HL-60 (cell line): ENCODE data around the gene CNTNAP4.

Experiments
- TF ChIP-seq, protein P1 (sequence below): IDR thresholded peaks from 2 replicates; pipeline ENCODE4 v1.6.1; 2012; ENCODE audit warnings: low read depth; ENCODE audit not compliant: insufficient replicate concordance
- TF ChIP-seq, protein P2 (sequence below): IDR thresholded peaks from one replicate; pipeline ENCODE4 v1.5.1; 2011; ENCODE audit warnings: low read length, control low read depth, inconsistent platforms; ENCODE audit not compliant: insufficient read depth

- TF ChIP-seq, protein P1, sequence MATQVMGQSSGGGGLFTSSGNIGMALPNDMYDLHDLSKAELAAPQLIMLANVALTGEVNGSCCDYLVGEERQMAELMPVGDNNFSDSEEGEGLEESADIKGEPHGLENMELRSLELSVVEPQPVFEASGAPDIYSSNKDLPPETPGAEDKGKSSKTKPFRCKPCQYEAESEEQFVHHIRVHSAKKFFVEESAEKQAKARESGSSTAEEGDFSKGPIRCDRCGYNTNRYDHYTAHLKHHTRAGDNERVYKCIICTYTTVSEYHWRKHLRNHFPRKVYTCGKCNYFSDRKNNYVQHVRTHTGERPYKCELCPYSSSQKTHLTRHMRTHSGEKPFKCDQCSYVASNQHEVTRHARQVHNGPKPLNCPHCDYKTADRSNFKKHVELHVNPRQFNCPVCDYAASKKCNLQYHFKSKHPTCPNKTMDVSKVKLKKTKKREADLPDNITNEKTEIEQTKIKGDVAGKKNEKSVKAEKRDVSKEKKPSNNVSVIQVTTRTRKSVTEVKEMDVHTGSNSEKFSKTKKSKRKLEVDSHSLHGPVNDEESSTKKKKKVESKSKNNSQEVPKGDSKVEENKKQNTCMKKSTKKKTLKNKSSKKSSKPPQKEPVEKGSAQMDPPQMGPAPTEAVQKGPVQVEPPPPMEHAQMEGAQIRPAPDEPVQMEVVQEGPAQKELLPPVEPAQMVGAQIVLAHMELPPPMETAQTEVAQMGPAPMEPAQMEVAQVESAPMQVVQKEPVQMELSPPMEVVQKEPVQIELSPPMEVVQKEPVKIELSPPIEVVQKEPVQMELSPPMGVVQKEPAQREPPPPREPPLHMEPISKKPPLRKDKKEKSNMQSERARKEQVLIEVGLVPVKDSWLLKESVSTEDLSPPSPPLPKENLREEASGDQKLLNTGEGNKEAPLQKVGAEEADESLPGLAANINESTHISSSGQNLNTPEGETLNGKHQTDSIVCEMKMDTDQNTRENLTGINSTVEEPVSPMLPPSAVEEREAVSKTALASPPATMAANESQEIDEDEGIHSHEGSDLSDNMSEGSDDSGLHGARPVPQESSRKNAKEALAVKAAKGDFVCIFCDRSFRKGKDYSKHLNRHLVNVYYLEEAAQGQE = no peak
- TF ChIP-seq, protein P2, sequence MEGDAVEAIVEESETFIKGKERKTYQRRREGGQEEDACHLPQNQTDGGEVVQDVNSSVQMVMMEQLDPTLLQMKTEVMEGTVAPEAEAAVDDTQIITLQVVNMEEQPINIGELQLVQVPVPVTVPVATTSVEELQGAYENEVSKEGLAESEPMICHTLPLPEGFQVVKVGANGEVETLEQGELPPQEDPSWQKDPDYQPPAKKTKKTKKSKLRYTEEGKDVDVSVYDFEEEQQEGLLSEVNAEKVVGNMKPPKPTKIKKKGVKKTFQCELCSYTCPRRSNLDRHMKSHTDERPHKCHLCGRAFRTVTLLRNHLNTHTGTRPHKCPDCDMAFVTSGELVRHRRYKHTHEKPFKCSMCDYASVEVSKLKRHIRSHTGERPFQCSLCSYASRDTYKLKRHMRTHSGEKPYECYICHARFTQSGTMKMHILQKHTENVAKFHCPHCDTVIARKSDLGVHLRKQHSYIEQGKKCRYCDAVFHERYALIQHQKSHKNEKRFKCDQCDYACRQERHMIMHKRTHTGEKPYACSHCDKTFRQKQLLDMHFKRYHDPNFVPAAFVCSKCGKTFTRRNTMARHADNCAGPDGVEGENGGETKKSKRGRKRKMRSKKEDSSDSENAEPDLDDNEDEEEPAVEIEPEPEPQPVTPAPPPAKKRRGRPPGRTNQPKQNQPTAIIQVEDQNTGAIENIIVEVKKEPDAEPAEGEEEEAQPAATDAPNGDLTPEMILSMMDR = no peak
These were observed 224.9 kb downstream of the CNTNAP4 start for GRCh38 chr16:76502063-76502462.
